ENCODE measurements around the gene NES. TPM values are rescaled to one million over a fixed set of nuclear protein-coding genes. Genes with fewer than 3 reads are reported as not detected.
A peak's percentile ranks its signal among the peaks of the same experiment; 100 is the strongest.

The NES gene
- total RNA-seq, 1 experiment from 2014 or later: 0.31 TPM

GRCh38 chr1:156622581-156623297 is 54.5 kb downstream of the NES start:
- no peak for DNase-seq (ENCODE audit: low spot score)

DNA sequence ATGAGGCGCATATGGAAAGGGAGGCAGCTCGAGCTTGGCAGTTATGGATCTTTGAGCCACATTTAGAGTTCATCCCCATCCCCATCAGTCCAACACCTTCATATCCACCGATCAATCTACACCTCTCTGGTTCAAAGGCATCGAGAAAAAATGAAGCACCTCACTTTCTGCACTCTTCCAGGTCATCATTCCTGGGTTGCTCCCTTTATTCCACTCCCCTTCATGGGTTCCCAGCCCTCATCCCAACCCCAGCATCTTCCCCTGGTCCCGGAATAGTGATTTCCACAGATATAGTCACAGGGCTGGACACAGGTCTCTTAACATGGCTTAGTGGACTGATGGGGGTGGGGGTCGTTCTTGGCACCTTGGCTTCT is 57.6 kb downstream of the NES start:
- no peak for DNase-seq (ENCODE audit: low spot score)

- peak; percentile 43 for DNase-seq (ENCODE audit: low spot score)
Observed at GRCh38 chr1:156618853-156619581, 58.2 kb downstream of the NES start, which contains the start of gene HAPLN2. HAPLN2 (plus strand) TSS chr1:156619415; CDS start chr1:156623491, 4,076 bp downstream.

Other genes starting within 250 kb of the NES start
- 17.8 and 27.4 TPM in 2 replicates for gene MEF2D, start 176.6 kb downstream of the NES start, total RNA-seq (2014; rRNA removed; shearing (Covaris generic))
- gene IQGAP3, start 104.8 kb downstream of the NES start, total RNA-seq (2014; rRNA removed; shearing (Covaris generic)): 55.3 and 61.7 TPM in 2 replicates
- gene TTC24, start 97.7 kb downstream of the NES start, total RNA-seq (2014; rRNA removed; shearing (Covaris generic)): not detected in 2 replicates
- 206 and 220 TPM in 2 replicates for gene NAXE, start 85.6 kb downstream of the NES start, total RNA-seq (2014; rRNA removed; shearing (Covaris generic))
- gene GPATCH4, start 75.9 kb downstream of the NES start, total RNA-seq (2014; rRNA removed; shearing (Covaris generic)): 19.4 and 28.8 TPM in 2 replicates
- gene HAPLN2, start 58.0 kb downstream of the NES start, total RNA-seq (2014; rRNA removed; shearing (Covaris generic)): 0.10 TPM in 1 of 2 replicates, not detected in the other
- not detected in 2 replicates for gene BCAN, start 35.3 kb downstream of the NES start, total RNA-seq (2014; rRNA removed; shearing (Covaris generic))
- gene CRABP2, start 28.2 kb upstream of the NES start, total RNA-seq (2014; rRNA removed; shearing (Covaris generic)): 289 and 312 TPM in 2 replicates
- 30.0 and 30.3 TPM in 2 replicates for gene METTL25B, start 51.1 kb upstream of the NES start, total RNA-seq (2014; rRNA removed; shearing (Covaris generic))
- gene ISG20L2, start 51.4 kb upstream of the NES start, total RNA-seq (2014; rRNA removed; shearing (Covaris generic)): 30.8 and 33.2 TPM in 2 replicates
- gene MRPL24, start 63.7 kb upstream of the NES start, total RNA-seq (2014; rRNA removed; shearing (Covaris generic)): 111 and 115 TPM in 2 replicates
- 490 and 566 TPM in 2 replicates for gene HDGF, start 74.3 kb upstream of the NES start, total RNA-seq (2014; rRNA removed; shearing (Covaris generic))
- 61.1 and 61.2 TPM in 2 replicates for gene PRCC, start 90.1 kb upstream of the NES start, total RNA-seq (2014; rRNA removed; shearing (Covaris generic))
- gene SH2D2A, start 139.4 kb upstream of the NES start, total RNA-seq (2014; rRNA removed; shearing (Covaris generic)): 5.4 and 11.3 TPM in 2 replicates
- 0.03 TPM in 1 of 2 replicates, not detected in the other for gene INSRR, start 181.7 kb upstream of the NES start, total RNA-seq (2014; rRNA removed; shearing (Covaris generic))
- not detected in 2 replicates for gene NTRK1, start 183.5 kb upstream of the NES start, total RNA-seq (2014; rRNA removed; shearing (Covaris generic))
- gene PEAR1, start 216.3 kb upstream of the NES start, total RNA-seq (2014; rRNA removed; shearing (Covaris generic)): 1.2 and 1.4 TPM in 2 replicates
- gene LRRC71, start 243.2 kb upstream of the NES start, total RNA-seq (2014; rRNA removed; shearing (Covaris generic)): not detected in 2 replicates

Data from HT-29 (cell line).